Lung microvascular endothelial cell (primary cell): Measurements from ENCODE around the gene CTDSP1. TPM values are rescaled to one million over a fixed set of nuclear protein-coding genes. Genes with fewer than 3 reads are reported as not detected.

Experiments
- DNase-seq, 2 donors: peaks; one replicate each; pipeline versions ENCODE4 v3.0.0 to v3.0.0-alpha.2; 2010; ENCODE audit warnings: low read depth in 2 of 2
- total RNA-seq: library from RNA; depleted of rRNA; stranded (reverse); fragments of >200 nt; gene quantifications from 2 replicates; pipeline ENCODE4 v1.2.1, GENCODE V29; 2014

The CTDSP1 gene
- total RNA-seq, result 41.2 and 78.4 TPM in 2 replicates

- peak; percentile 98 for DNase-seq
These were observed at the start of gene CTDSP1 for GRCh38 chr2:218399391-218400166. TSS of gene CTDSP1 (plus strand) at chr2:218399868. CDS start at chr2:218400091, 223 bp downstream.

- no peak for DNase-seq
These were observed 45.6 kb upstream of the CTDSP1 start for GRCh38 chr2:218354045-218354444.

- no peak for DNase-seq
These were observed 44.7 kb upstream of the CTDSP1 start for GRCh38 chr2:218354850-218355443.

GRCh38 chr2:218357236-218358177 lies 42.2 kb upstream of the CTDSP1 start:
- no peak for DNase-seq

GRCh38 chr2:218360453-218360852 lies 39.2 kb upstream of the CTDSP1 start:
- DNase-seq, result no peak

GRCh38 chr2:218362606-218363005 lies 37.1 kb upstream of the CTDSP1 start:
- no peak for DNase-seq

- no peak for DNase-seq
These were observed 35.9 kb upstream of the CTDSP1 start for GRCh38 chr2:218363736-218364135.

GRCh38 chr2:218364196-218364595 lies 35.5 kb upstream of the CTDSP1 start:
- DNase-seq, result no peak

- no peak for DNase-seq
These were observed 32.9 kb upstream of the CTDSP1 start for GRCh38 chr2:218366621-218367414.

GRCh38 chr2:218367415-218368149 lies 32.1 kb upstream of the CTDSP1 start:
- peak; percentile 47 to 51 for DNase-seq

- DNase-seq, result no peak
These were observed 31.5 kb upstream of the CTDSP1 start for GRCh38 chr2:218368150-218368528.

GRCh38 chr2:218368621-218369153 lies 31.0 kb upstream of the CTDSP1 start:
- DNase-seq, result no peak

GRCh38 chr2:218369330-218369729 lies 30.3 kb upstream of the CTDSP1 start:
- DNase-seq, result no peak

GRCh38 chr2:218370410-218371063 lies 29.1 kb upstream of the CTDSP1 start:
- DNase-seq, result no peak

- DNase-seq, result no peak
These were observed 27.7 kb upstream of the CTDSP1 start for GRCh38 chr2:218371983-218372350.

- DNase-seq, result no peak
These were observed 24.9 kb upstream of the CTDSP1 start for GRCh38 chr2:218374795-218375194.

GRCh38 chr2:218375212-218375611 lies 24.5 kb upstream of the CTDSP1 start:
- DNase-seq, result peak in 1 of 2 donors; percentile 79

- DNase-seq, result no peak
These were observed 21.6 kb upstream of the CTDSP1 start for GRCh38 chr2:218378053-218378452.

- no peak for DNase-seq
These were observed 17.7 kb upstream of the CTDSP1 start, which contains the start of gene SLC11A1 for GRCh38 chr2:218381916-218382366. TSS of gene SLC11A1 (plus strand) at chr2:218382273. CDS start at chr2:218382369, 96 bp downstream.

GRCh38 chr2:218382785-218383184 lies 16.9 kb upstream of the CTDSP1 start:
- no peak for DNase-seq
